Measurements from ENCODE around the gene MTNR1A.
A peak's percentile ranks its signal among the peaks of the same experiment; 100 is the strongest.

MTNR1A gene

GRCh38 chr4:186587416-186588018 is 32.1 kb upstream of the MTNR1A start:
- TF ChIP-seq ZNF140 (tag by site-specific recombination; IDR thresholded peaks at IDR 0.05), result no peak
- TF ChIP-seq ZNF654 (tag by site-specific recombination; IDR thresholded peaks at IDR 0.05; ENCODE audit: low read depth), result peak; percentile 50
- ChIA-PET POLR2A (no interaction called here), CTCF (interaction anchor here (0.6 to 2.8 kb wide), 33 partner anchors 11 to 962 kb away, joined by 3 to 27 read pairs (median 3); partner anchors contain the start of gene F11)
- Histone ChIP-seq H3K9me3 (ENCODE audit: control insufficient read depth, insufficient read depth, low read depth, low read length) (no peaks in the 10 kb centered on the region), H3K36me3 (ENCODE audit: control insufficient read depth in 2 of 2, insufficient read depth in 1 of 2, low read length in 2 of 2) (peaks cover 6 to 62% of the 10 kb centered on the region in 2 experiments; a peak in 2 of 3 replicates), H3K4me3 (ENCODE audit: low read depth, low read length) (no peak overlapping the region), H3K4me1 (ENCODE audit: control insufficient read depth, insufficient read depth, low read length) (no peaks in the 10 kb centered on the region), H3K27ac (ENCODE audit: extremely low read depth, low read depth, low read length) (no peak overlapping the region)

GRCh38 chr4:186586205-186586604 is 30.8 kb upstream of the MTNR1A start:
- TF ChIP-seq ZNF529 (tag by site-specific recombination; IDR thresholded peaks at IDR 0.05; ENCODE audit: insufficient replicate concordance), result no peak
- TF ChIP-seq PRDM1 (tag by site-specific recombination; IDR thresholded peaks at IDR 0.05), result no peak
- TF ChIP-seq, protein P1, sequence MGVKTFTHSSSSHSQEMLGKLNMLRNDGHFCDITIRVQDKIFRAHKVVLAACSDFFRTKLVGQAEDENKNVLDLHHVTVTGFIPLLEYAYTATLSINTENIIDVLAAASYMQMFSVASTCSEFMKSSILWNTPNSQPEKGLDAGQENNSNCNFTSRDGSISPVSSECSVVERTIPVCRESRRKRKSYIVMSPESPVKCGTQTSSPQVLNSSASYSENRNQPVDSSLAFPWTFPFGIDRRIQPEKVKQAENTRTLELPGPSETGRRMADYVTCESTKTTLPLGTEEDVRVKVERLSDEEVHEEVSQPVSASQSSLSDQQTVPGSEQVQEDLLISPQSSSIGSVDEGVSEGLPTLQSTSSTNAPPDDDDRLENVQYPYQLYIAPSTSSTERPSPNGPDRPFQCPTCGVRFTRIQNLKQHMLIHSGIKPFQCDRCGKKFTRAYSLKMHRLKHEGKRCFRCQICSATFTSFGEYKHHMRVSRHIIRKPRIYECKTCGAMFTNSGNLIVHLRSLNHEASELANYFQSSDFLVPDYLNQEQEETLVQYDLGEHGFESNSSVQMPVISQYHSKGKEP (tag by site-specific recombination; IDR thresholded peaks at IDR 0.05), result no peak
- no peak for TF ChIP-seq ZNF510 (tag by site-specific recombination; IDR thresholded peaks at IDR 0.05; ENCODE audit: insufficient replicate concordance)
- no peak for TF ChIP-seq ZNF792 (tag by site-specific recombination; IDR thresholded peaks at IDR 0.05)
- TF ChIP-seq, protein P2, sequence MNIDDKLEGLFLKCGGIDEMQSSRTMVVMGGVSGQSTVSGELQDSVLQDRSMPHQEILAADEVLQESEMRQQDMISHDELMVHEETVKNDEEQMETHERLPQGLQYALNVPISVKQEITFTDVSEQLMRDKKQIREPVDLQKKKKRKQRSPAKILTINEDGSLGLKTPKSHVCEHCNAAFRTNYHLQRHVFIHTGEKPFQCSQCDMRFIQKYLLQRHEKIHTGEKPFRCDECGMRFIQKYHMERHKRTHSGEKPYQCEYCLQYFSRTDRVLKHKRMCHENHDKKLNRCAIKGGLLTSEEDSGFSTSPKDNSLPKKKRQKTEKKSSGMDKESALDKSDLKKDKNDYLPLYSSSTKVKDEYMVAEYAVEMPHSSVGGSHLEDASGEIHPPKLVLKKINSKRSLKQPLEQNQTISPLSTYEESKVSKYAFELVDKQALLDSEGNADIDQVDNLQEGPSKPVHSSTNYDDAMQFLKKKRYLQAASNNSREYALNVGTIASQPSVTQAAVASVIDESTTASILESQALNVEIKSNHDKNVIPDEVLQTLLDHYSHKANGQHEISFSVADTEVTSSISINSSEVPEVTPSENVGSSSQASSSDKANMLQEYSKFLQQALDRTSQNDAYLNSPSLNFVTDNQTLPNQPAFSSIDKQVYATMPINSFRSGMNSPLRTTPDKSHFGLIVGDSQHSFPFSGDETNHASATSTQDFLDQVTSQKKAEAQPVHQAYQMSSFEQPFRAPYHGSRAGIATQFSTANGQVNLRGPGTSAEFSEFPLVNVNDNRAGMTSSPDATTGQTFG (tag by site-specific recombination; IDR thresholded peaks at IDR 0.05; ENCODE audit: borderline replicate concordance), result no peak
- no peak for TF ChIP-seq GLI2 (tag by site-specific recombination; IDR thresholded peaks at IDR 0.05; ENCODE audit: borderline replicate concordance, low read depth)
- no peak for TF ChIP-seq SP7 (tag by site-specific recombination; IDR thresholded peaks at IDR 0.05)
- no peaks in the 10 kb centered on the region for H3K4me1 ChIP-seq (ENCODE audit: control insufficient read depth, insufficient read depth, low read length)
- no peaks in the 10 kb centered on the region for H3K9me3 ChIP-seq (ENCODE audit: control insufficient read depth, insufficient read depth, low read depth, low read length)
- H3K4me3 ChIP-seq (ENCODE audit: low read depth, low read length), result no peak overlapping the region
- ChIA-PET CTCF (interaction anchor here (1.4 to 1.5 kb wide), 2 partner anchors 22 to 292 kb away, joined by 3 to 4 read pairs; no protein-coding TSS in a partner anchor), POLR2A (no interaction called here)
- H3K27ac ChIP-seq (ENCODE audit: extremely low read depth, low read depth, low read length), result no peak overlapping the region
- peaks cover 6 to 60% of the 10 kb centered on the region in 2 experiments; a peak in 2 of 3 replicates for H3K36me3 ChIP-seq (ENCODE audit: control insufficient read depth in 2 of 2, insufficient read depth in 1 of 2, low read length in 2 of 2)

- Histone ChIP-seq H3K27ac (ENCODE audit: extremely low read depth, low read depth, low read length) (no peak overlapping the region), H3K4me3 (ENCODE audit: low read depth, low read length) (no peak overlapping the region), H3K4me1 (ENCODE audit: control insufficient read depth, insufficient read depth, low read length) (no peaks in the 10 kb centered on the region), H3K9me3 (ENCODE audit: control insufficient read depth, insufficient read depth, low read depth, low read length) (no peaks in the 10 kb centered on the region), H3K36me3 (ENCODE audit: control insufficient read depth in 2 of 2, insufficient read depth in 1 of 2, low read length in 2 of 2) (peaks cover 6 to 54% of the 10 kb centered on the region in 2 experiments; a peak in 2 of 3 replicates)
- ChIA-PET CTCF (interaction anchor here (0.6 kb wide), 1 partner anchor 28 kb away, joined by 3 read pairs; no protein-coding TSS in a partner anchor), POLR2A (no interaction called here)
- TF ChIP-seq KLF1 (tag by site-specific recombination; IDR thresholded peaks at IDR 0.05) (no peak), PRDM1 (tag by site-specific recombination; IDR thresholded peaks at IDR 0.05) (no peak), BCL11A (tag by site-specific recombination; IDR thresholded peaks at IDR 0.05; ENCODE audit: low read depth) (no peak), ZNF843 (tag by site-specific recombination; IDR thresholded peaks at IDR 0.05) (no peak), ZBTB1 (tag by site-specific recombination; IDR thresholded peaks at IDR 0.05) (no peak), ZNF529 (tag by site-specific recombination; IDR thresholded peaks at IDR 0.05; ENCODE audit: insufficient replicate concordance) (no peak), ZNF239 (tag by site-specific recombination; IDR thresholded peaks at IDR 0.05) (no peak), ZNF561 (tag by site-specific recombination; IDR thresholded peaks at IDR 0.05; ENCODE audit: borderline replicate concordance) (no peak), ZNF449 (tag by site-specific recombination; IDR thresholded peaks at IDR 0.05) (no peak), SCRT2 (tag by site-specific recombination; IDR thresholded peaks at IDR 0.05) (no peak), ZNF169 (tag by site-specific recombination; IDR thresholded peaks at IDR 0.05) (no peak), ZNF530 (tag by site-specific recombination; IDR thresholded peaks at IDR 0.05; ENCODE audit: low read depth) (no peak), ZNF23 (tag by site-specific recombination; IDR thresholded peaks at IDR 0.05; ENCODE audit: borderline replicate concordance) (no peak), REPIN1 (tag by site-specific recombination; IDR thresholded peaks at IDR 0.05; ENCODE audit: low read depth) (no peak), ZNF121 (tag by site-specific recombination; IDR thresholded peaks at IDR 0.05) (no peak)
These were observed 29.5 kb upstream of the MTNR1A start for GRCh38 chr4:186584912-186585311.
